ENCODE measurements around the gene ERRFI1. TPM values are rescaled to one million over a fixed set of nuclear protein-coding genes. Genes with fewer than 3 reads are reported as not detected.

ERRFI1 gene
- total RNA-seq, 1 donor: 70.4 TPM

DNA sequence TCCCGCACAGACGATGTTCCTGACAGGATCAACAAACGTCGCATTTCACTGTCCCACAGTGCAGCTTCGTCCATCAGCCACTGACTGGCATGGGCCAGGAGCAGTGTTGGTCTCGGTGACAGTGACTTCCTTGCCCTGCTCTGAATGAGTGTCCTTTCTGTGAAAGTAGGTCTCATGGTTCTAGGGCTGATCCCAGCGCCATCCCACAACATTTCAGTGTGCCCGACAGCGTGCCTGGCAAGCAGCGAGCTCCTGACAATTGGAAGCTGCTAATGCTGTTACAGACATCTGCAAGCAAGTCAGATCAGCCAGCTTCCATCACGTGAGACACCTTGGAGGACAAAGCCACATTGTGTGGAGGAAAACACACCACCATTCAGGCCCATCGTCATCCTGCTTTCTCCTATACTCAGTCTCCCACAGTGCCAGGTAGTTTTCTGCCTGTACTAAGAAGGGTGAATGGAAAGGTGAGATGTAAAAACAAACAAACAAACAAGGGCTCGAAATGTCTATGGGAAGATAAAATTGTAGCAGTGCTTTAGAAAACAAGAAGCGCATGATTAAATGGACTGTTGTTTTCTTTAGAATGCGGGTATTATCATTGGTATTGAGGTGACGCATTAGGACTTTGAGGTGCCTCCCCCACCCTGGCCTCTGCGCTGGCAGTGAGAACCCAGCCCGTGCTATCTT lies 21.9 kb downstream of the ERRFI1 start:
- no peak overlapping the region for H3K4me3 ChIP-seq (ENCODE audit: low read depth, low read length)
- no peak for DNase-seq (ENCODE audit: low read depth)

DNA sequence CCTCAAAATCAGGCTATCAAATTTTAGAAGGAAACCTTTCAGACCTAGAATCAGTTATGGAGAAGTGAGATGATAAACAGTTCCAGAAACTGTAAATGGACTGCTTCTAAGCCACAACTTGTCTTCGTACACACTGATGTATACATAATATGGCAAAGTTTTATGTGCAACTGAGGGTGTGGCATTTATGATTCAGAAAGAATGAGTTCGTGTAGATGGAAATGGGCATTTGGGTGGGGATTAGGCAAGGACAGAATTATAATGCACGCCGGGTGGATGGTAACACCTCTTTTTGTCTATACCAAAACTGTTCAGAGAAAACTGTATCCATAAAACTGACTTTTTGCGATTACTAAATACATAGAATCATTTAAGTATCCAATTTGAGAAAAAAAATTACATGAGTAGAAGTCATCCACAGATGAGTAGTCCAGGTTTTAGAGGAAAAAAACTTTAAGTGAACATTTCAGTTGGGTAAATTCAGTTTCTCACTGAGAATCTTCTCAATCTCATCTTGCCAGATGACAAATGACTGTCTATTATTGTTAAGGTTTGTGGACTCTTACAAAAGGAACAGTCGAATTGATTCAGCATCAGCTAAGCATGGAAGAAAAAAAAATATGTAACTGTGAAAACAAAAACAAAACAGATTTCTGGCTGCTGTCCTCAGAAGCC lies 22.5 kb downstream of the ERRFI1 start:
- no peak overlapping the region for H3K4me3 ChIP-seq (ENCODE audit: low read depth, low read length)
- TF ChIP-seq, protein P1, sequence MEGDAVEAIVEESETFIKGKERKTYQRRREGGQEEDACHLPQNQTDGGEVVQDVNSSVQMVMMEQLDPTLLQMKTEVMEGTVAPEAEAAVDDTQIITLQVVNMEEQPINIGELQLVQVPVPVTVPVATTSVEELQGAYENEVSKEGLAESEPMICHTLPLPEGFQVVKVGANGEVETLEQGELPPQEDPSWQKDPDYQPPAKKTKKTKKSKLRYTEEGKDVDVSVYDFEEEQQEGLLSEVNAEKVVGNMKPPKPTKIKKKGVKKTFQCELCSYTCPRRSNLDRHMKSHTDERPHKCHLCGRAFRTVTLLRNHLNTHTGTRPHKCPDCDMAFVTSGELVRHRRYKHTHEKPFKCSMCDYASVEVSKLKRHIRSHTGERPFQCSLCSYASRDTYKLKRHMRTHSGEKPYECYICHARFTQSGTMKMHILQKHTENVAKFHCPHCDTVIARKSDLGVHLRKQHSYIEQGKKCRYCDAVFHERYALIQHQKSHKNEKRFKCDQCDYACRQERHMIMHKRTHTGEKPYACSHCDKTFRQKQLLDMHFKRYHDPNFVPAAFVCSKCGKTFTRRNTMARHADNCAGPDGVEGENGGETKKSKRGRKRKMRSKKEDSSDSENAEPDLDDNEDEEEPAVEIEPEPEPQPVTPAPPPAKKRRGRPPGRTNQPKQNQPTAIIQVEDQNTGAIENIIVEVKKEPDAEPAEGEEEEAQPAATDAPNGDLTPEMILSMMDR (IDR thresholded peaks at IDR 0.05; ENCODE audit: insufficient read depth, low read depth, low read length): no peak
- DNase-seq (ENCODE audit: low read depth): peak; percentile 62

More for the DNA sequence above, 21.9 kb downstream of the ERRFI1 start:
- TF ChIP-seq, protein P1 (IDR thresholded peaks at IDR 0.05; ENCODE audit: insufficient read depth, low read depth, low read length): no peak

DNA sequence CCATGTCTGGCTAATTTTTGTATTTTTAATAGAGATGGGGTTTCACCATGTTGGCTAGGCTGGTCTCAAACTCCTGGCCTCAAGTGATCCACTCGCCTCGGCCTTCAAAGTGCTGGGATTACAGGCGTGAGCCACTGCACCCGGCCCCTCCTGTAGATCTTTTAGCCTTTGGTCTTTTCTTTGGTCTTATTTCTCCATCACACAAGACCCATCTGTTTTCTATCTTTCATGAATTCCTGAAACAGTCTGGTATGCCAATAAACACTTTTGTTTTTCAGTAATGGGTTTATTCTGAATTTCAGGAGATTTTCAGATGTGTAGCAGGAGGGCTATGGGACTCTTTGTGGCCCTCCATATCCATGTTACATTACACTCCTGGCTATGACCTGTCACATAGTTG lies 23.2 kb downstream of the ERRFI1 start:
- TF ChIP-seq, protein P1 (IDR thresholded peaks at IDR 0.05; ENCODE audit: insufficient read depth, low read depth, low read length): no peak
- no peak overlapping the region for H3K4me3 ChIP-seq (ENCODE audit: low read depth, low read length)

DNA sequence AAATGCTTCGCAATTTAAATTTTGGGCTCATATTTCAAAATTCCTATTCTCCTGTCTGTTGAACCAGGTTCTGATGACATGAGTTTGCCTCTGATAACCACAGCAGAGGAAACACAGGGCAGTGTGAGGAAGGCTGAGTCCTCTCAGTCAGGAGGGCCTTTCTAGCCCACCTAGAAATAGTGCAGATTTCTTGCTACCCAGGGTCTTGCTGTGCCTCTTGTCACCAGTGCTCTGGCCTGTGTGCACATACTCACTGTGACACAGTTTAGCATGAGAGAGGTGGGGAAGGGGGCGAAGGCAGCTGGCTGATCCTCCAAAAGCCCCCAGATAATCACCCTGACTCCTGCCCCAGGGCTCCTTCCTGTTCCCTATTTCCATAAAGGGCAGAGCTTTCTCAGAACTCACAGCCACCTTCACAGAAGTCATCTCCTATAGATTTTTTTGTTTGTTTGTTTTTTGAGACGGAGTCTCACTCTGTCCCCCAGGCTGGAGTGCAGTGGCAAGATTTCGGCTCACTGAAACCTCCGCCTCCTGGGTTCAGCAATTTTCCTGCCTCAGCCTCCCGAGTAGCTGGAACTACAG lies 23.7 kb downstream of the ERRFI1 start:
- DNase-seq (ENCODE audit: low read depth): no peak
- TF ChIP-seq, protein P1 (IDR thresholded peaks at IDR 0.05; ENCODE audit: insufficient read depth, low read depth, low read length): no peak
- no peak overlapping the region for H3K4me3 ChIP-seq (ENCODE audit: low read depth, low read length)

More for the DNA sequence above, 23.2 kb downstream of the ERRFI1 start:
- DNase-seq (ENCODE audit: low read depth): peak; percentile 46

DNA sequence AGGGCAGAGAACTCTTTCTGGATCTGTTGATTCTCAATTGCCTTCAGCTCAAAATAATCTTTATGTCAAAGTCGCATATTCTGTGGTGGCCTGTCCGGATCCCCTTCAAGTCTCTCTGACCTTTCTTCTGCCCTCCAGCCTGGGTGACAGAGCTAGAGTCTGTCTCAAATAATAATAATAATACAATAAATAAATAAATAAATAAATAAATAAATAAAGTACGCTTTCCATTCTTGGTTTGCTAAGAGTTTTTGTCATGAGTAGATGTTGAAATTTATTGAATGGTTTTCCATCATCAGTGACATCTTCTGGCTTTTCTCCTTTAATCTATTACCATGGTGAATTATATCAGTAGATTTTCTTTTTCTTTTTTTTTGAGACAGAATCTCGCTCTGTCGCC lies 30.7 kb downstream of the ERRFI1 start:
- no peak for DNase-seq (ENCODE audit: low read depth)
- TF ChIP-seq, protein P1 (IDR thresholded peaks at IDR 0.05; ENCODE audit: insufficient read depth, low read depth, low read length): no peak
- no peak overlapping the region for H3K4me3 ChIP-seq (ENCODE audit: low read depth, low read length)

DNA sequence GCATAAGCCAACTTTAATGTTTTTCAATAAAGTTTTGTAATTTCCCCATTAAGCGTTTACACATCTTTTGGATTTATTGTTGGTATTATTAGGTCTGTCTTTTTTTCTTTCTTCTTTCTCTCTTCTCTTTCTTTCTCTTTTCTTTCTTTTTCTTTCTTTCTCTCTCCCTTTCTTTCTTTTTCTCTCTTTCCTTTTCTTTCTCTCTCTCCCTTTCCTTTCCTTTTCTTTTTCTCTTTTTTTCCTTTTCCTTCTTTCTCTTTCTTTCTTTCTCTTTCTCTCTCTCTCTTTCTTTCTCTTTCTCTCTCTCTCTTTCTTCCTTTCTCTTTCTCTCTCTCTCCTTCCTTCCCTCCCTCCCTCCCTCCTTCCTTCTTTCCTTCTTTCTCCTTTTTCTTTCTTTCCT lies 31.3 kb downstream of the ERRFI1 start:
- H3K4me3 ChIP-seq (ENCODE audit: low read depth, low read length): no peak overlapping the region
- no peak for DNase-seq (ENCODE audit: low read depth)
- TF ChIP-seq, protein P1 (IDR thresholded peaks at IDR 0.05; ENCODE audit: insufficient read depth, low read depth, low read length): no peak
